Measurements from ENCODE around the gene BRD9. TPM values are rescaled to one million over a fixed set of nuclear protein-coding genes. Genes with fewer than 3 reads are reported as not detected.

Gene BRD9
- total and polyA plus RNA-seq, 2 experiments from 2014 or later, result 17.8 to 20.3 TPM

DNA sequence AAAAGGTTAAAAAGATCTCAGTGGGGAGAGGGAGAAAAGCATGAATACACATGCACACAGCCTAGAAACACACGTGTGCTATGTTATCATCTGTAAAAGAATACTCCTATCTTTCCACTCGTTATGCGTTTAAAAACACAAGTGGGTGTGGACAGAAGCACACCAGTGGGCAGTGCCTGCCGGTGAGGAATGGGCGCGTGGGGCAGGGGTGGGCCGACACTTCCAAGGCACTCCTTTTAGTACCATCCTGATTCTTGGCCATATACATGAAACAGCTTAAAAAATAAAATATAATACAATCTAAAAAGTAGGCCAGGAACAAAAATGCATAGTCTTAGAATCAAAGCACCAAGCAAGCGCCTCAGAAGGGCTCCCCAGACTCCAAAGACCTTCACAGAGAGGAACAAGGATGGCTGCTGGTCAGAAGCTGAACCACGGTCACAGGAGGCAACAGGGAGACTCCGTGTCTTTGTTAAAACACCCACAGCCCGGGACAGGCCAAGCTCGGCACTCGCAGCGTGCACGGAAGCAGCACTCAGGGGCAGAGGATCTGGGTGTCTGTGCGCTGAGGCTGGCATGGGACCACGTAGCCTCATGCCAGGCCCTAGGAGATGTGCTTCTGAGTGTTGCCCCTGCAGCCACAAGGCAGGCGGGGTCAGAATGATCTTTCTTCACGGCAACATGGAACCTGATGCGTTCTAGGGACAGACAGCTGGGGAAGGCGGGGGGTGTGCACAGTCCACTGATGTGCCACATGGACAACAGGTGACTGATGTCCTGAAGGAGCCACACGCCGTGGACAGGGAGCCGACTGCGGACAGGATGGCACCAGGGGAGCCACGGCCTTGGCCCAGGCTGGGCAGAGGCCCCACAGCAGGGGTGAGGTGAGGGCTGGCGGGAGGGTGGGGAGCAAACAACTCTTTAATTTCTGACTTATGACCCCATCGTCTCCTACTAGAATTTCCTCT, 15.9 kb downstream of the BRD9 start:
- no peaks in the 10 kb centered on the region for H4K20me1 ChIP-seq (ENCODE audit: insufficient read depth, poor library complexity, severe bottlenecking)
- 96% methylated on average over 28 of the region's 28 CpGs for WGBS (ENCODE audit: low lambda C conversion rate, missing lambda C conversion rate)
- no peaks in the 10 kb centered on the region for H3K9me3 ChIP-seq (ENCODE audit: low read depth)
- no peaks in the 10 kb centered on the region for H3K79me2 ChIP-seq
- H3K4me3 ChIP-seq, result no peak overlapping the region
- no peaks in the 10 kb centered on the region for H3K36me3 ChIP-seq (replicated peaks; ENCODE audit: insufficient read depth, low read depth)
- H2AFZ ChIP-seq, result no peak overlapping the region
- no peak for TF ChIP-seq EZH2phosphoT487 (IDR thresholded peaks at IDR 0.05; ENCODE audit: low read depth, severe bottlenecking, unreplicated experiment)
- TF ChIP-seq EZH2 (IDR thresholded peaks at IDR 0.05; ENCODE audit: borderline replicate concordance), result no peak
- TF ChIP-seq, protein P1, sequence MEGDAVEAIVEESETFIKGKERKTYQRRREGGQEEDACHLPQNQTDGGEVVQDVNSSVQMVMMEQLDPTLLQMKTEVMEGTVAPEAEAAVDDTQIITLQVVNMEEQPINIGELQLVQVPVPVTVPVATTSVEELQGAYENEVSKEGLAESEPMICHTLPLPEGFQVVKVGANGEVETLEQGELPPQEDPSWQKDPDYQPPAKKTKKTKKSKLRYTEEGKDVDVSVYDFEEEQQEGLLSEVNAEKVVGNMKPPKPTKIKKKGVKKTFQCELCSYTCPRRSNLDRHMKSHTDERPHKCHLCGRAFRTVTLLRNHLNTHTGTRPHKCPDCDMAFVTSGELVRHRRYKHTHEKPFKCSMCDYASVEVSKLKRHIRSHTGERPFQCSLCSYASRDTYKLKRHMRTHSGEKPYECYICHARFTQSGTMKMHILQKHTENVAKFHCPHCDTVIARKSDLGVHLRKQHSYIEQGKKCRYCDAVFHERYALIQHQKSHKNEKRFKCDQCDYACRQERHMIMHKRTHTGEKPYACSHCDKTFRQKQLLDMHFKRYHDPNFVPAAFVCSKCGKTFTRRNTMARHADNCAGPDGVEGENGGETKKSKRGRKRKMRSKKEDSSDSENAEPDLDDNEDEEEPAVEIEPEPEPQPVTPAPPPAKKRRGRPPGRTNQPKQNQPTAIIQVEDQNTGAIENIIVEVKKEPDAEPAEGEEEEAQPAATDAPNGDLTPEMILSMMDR (IDR thresholded peaks at IDR 0.05; ENCODE audit: poor library complexity), result no peak
- no peaks in the 10 kb centered on the region for H3K4me1 ChIP-seq (ENCODE audit: insufficient read depth)
- H3K4me2 ChIP-seq, result no peak overlapping the region
- H3K27ac ChIP-seq, result no peak overlapping the region
- no peak for DNase-seq (ENCODE audit: low spot score)
- no peaks in the 10 kb centered on the region for H3K27me3 ChIP-seq
- no peaks in the 10 kb centered on the region for H3K9me2 ChIP-seq (replicated peaks; ENCODE audit: insufficient read depth)

DNA sequence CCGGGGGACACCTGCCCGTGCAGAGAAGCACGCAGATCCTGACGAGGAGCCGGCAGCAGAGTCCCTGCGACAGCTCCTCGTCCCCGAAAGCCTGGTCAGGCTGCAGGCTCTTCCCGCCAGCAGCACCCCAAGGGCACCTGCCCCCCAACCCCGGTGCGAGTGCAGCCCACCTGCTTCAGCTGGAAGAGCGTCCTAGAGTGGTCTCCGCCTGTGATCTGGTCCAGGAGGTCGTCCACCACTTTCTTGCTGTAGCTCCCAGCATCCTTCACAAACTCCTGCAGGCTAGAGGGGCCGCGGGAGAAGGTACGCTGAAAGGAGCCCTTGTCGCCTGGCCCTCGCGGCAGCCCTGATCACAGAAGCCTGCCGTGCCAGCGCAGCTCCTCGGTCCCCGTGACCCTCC, 16.7 kb downstream of the BRD9 start:
- no peak for DNase-seq (ENCODE audit: low spot score)
- no peaks in the 10 kb centered on the region for H4K20me1 ChIP-seq (ENCODE audit: insufficient read depth, poor library complexity, severe bottlenecking)
- no peaks in the 10 kb centered on the region for H3K4me1 ChIP-seq (ENCODE audit: insufficient read depth)
- WGBS (ENCODE audit: low lambda C conversion rate, missing lambda C conversion rate), result 98% methylated on average over 20 of the region's 24 CpGs
- no peak for TF ChIP-seq EZH2 (IDR thresholded peaks at IDR 0.05; ENCODE audit: borderline replicate concordance)
- TF ChIP-seq, protein P1 (IDR thresholded peaks at IDR 0.05; ENCODE audit: poor library complexity), result no peak
- TF ChIP-seq EZH2phosphoT487 (IDR thresholded peaks at IDR 0.05; ENCODE audit: low read depth, severe bottlenecking, unreplicated experiment), result no peak
- H3K27ac ChIP-seq, result no peak overlapping the region
- H3K4me3 ChIP-seq, result no peak overlapping the region
- no peak overlapping the region for H3K4me2 ChIP-seq
- H3K27me3 ChIP-seq, result no peaks in the 10 kb centered on the region
- no peak overlapping the region for H2AFZ ChIP-seq
- no peaks in the 10 kb centered on the region for H3K79me2 ChIP-seq
- H3K36me3 ChIP-seq (replicated peaks; ENCODE audit: insufficient read depth, low read depth), result no peaks in the 10 kb centered on the region
- H3K9me2 ChIP-seq (replicated peaks; ENCODE audit: insufficient read depth), result no peaks in the 10 kb centered on the region
- no peaks in the 10 kb centered on the region for H3K9me3 ChIP-seq (ENCODE audit: low read depth)

DNA sequence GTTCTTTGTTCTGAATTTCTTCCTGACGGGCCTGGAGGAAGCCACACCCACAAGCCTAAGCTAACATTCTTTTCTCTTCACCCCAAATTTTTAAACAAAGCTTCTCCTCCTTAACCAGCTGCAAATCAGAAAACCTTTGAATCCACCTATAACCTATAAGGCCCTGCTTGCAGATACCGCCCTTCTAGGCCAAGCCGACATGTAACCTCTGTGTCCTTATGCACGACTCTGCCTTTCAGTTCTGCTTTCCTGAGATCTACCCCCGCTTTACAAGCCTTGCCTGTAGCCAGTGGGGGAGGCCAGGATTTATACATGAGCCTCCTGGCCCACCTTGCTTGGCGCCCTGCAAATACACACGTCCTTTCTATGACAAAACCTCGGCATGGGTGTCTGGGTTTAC, 19.3 kb downstream of the BRD9 start:
- H3K9me2 ChIP-seq (replicated peaks; ENCODE audit: insufficient read depth), result no peaks in the 10 kb centered on the region
- no peaks in the 10 kb centered on the region for H3K4me1 ChIP-seq (ENCODE audit: insufficient read depth)
- no peak overlapping the region for H2AFZ ChIP-seq
- WGBS (ENCODE audit: low lambda C conversion rate, missing lambda C conversion rate), result 77% methylated on average over 8 of the region's 8 CpGs
- H3K27me3 ChIP-seq, result no peaks in the 10 kb centered on the region
- H3K36me3 ChIP-seq (replicated peaks; ENCODE audit: insufficient read depth, low read depth), result no peaks in the 10 kb centered on the region
- H3K4me2 ChIP-seq, result no peak overlapping the region
- DNase-seq (ENCODE audit: low spot score), result no peak
- TF ChIP-seq, protein P1 (IDR thresholded peaks at IDR 0.05; ENCODE audit: poor library complexity), result no peak
- TF ChIP-seq EZH2phosphoT487 (IDR thresholded peaks at IDR 0.05; ENCODE audit: low read depth, severe bottlenecking, unreplicated experiment) (no peak), EZH2 (IDR thresholded peaks at IDR 0.05; ENCODE audit: borderline replicate concordance) (no peak)
- no peaks in the 10 kb centered on the region for H4K20me1 ChIP-seq (ENCODE audit: insufficient read depth, poor library complexity, severe bottlenecking)
- H3K9me3 ChIP-seq (ENCODE audit: low read depth), result no peaks in the 10 kb centered on the region
- no peaks in the 10 kb centered on the region for H3K79me2 ChIP-seq
- no peak overlapping the region for H3K4me3 ChIP-seq
- H3K27ac ChIP-seq, result no peak overlapping the region
